SH-SY5Y (cell line): ENCODE measurements around the gene CPNE9.

ENCODE experiments used
- GATA2 ChIP-seq: IDR thresholded peaks from 2 replicates; pipeline ENCODE4 v1.6.1; 2011; ENCODE audit warnings: mild to moderate bottlenecking, low read depth, low read length
- GATA3 ChIP-seq: IDR thresholded peaks from 2 replicates; pipeline ENCODE4 v1.6.1; 2011; ENCODE audit warnings: low read depth, mild to moderate bottlenecking, low read length, moderate library complexity

- TF ChIP-seq GATA2 = no peak
- TF ChIP-seq GATA3 = no peak
These were observed 24.1 kb downstream of the CPNE9 start for GRCh38 chr3:9727743-9728142.
